ENCODE data around the gene ALDH3B1. TPM values are rescaled to one million over a fixed set of nuclear protein-coding genes. Genes with fewer than 3 reads are reported as not detected.

ALDH3B1 gene
- total RNA-seq, 1 experiment from 2014 or later: 13.3 TPM

- no peak for DNase-seq (ENCODE audit: low read depth)
Observed at GRCh38 chr11:67997475-67997921, 12.6 kb upstream of the ALDH3B1 start.

DNA sequence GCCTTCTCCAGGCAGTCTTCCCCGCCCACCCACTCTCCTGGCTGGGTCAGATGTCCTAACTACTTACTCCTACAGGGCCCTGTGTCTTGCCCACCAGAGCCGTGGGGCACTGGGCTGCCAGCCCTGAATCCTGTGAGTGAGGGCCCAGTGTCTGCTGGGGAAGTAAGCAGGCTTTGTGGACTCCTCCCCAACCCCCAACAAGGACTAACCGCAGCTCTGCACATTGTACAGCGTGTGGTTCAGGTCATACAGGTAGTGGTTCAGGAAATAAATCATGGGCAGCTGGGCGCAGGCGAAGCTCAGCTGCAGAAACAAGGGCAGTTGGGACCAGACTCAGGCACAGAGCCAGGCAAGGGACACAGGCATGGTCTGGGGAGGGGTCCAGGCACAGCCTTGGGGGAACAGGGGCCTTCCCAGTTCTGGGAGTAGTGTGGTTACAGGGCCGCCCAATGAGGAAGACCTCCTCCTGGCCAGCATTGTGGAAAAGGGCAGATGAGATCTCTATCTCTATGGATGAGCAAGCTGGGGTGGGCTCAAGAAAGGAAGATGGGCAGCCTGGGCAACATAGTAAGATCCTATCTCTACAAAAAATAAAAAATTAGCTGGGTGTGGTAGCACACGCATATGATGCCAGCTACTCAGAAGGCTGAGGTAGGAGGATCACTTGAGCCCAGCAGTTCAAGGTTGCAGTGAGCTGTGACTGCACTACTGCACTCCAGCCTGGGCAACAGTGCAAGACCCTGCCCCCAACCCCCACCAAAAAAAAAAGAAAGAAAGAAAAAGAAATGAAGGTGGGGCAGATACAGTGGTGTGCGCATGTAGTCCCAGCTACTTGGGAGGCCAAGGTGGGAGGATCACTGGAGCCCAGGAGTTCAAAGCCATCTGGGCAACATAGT is 11.7 kb upstream of the ALDH3B1 start:
- no peak for DNase-seq (ENCODE audit: low read depth)

GRCh38 chr11:67999201-67999629 is 10.9 kb upstream of the ALDH3B1 start:
- no peak for DNase-seq (ENCODE audit: low read depth)

- DNase-seq (ENCODE audit: low read depth): no peak
Observed at GRCh38 chr11:67999704-68000103, 10.4 kb upstream of the ALDH3B1 start.

GRCh38 chr11:68002575-68002937 is 7.6 kb upstream of the ALDH3B1 start:
- DNase-seq (ENCODE audit: low read depth): no peak

GRCh38 chr11:68002938-68003845 is 6.9 kb upstream of the ALDH3B1 start:
- DNase-seq (ENCODE audit: low read depth): no peak

DNA sequence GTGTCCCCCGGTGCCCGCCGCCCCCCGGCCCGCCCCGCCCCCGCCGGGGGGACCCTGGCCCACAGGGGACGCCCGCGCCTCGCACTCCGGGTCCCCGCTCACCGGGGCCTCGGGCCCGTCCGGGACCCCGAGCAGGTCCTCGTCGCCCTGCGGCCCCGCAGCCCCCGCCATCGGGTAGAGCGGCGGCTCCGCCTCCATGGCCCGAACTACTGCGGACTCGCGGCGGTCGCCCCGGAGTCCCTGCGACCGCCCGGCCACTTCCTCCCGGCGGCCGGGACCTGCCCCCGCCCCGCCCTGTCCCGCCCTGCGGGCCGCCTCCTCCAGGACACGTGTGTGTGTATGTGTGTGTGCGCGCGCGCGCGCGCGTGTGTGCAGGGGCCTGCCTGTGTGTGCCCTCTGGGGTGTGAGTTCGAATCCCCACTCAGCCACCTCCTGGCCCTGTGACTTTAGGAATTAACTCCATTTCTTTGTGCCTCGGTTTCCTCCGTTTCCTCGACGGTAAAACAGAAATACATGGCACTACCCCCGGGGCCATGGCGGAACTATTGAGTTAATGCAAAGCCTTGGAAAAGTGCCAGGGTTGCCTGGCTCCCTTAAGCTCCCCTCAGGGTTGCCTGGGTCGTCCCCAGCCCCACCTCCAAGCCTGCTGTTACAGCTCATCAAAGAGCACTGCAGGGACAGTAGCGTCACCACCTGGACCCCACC is 6.1 kb upstream of the ALDH3B1 start, which contains the start of gene UNC93B1:
Gene UNC93B1 (minus strand): TSS at position 252 of the 705 bp plus-strand sequence. CDS start 54 bp downstream, at position 198.
- peak; percentile 89 for DNase-seq (ENCODE audit: low read depth)

DNA sequence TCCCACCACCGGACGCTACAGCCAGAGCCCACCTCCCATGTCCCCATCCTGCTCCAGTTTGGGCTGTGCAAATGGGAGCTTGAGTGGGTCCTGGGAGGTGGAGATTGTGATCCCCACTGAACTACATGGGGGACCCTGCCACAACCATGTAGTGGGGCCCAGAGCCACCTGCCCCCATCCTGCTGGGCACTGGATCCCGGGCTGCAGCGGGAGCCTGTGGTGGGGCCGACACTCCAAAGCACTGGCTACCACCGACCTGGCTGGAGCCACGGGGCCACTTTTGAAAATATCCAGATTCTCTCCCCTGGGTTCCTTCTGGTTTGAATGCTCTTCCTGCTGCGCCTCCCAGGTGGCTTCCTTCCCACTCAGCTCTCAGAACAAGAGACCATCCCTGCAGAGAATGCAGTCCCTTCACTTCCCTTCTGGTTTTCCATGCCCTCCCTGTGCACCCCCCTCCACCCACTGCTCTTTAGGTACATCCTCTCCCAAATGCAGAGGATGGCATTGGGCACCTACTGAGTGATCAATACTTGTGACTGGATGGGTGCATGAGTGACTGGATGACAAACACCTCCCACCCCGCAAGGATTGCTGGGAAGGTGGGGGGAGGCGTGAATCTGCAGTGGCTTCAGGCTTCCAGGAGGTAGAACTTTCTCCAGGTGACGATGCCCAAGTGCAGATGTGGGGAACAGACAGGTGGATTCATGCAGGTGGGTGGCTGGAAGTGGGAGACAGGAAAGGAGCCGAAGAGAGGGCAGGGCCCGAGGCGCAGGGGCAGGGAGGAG is 5.4 kb upstream of the ALDH3B1 start:
- no peak for DNase-seq (ENCODE audit: low read depth)

DNA sequence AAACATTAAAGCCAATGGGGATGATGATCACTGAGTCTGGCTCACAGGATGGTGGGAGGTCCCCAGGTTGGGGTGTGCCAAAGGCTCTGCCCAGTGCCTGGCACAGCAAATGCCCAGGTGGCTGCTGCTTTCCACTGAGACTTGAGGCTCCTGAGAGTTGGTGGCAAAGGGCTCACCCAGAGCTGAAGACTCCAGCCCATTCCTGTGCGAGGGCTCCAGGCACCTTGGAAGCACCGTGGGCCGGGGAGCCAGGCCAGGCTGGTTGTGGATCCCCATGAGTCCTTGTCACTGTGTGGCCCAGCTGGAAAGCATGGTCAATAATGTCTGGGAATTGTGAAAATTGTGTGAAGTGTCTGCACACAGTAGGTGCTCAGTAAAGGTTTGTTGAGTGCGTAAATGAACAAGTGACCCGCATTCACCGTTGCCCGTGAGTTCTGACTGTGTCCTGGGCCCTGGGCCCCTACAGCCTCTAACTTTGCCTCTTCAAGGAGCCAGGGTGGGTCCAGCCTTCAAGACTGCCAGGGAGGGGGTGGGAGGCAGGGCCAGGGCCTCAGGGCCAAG is 3.4 kb upstream of the ALDH3B1 start:
- no peak for DNase-seq (ENCODE audit: low read depth)

DNA sequence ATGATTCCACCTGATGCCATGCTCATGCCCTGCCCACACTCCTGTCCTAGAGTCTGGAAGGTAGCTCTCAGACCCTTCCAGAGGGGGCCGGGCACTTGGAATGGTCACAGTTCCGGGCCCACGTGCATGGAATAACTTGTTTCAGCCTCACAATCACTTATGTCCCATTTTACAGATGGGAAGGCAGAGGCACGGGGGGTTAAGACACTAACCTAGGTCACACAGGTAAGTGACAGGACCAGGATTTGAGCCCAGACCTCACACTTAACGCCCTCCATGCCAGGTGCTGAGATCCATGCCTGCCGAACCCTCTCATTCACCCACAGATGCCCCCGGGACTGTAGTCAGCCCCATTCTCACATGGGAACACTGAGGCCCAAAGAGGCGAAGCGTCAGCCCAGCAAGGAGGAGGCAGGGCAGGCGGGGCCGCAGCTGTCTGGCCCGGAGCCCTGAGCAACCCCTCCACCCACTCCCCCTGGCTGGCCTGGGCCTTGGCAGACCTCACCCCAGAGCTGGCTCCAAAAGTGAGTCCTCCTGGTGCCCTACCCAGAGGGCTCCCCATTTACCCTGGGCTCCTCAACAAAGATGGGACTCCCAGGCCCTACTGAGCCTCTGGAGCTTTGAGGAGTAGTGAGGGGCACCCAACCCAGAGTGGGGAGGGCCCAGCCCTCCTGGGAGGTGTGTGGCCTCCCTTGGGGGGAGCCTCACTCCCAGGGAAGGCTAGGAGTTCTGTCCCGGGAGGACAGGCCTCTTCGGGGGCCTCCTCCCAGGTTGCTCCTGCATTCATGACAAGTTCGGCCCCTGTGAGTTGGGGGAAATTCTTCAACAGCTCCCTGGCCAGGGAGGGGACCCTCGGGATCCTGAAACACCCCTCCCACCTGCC is 2.4 kb upstream of the ALDH3B1 start:
- DNase-seq (ENCODE audit: low read depth): no peak

DNA sequence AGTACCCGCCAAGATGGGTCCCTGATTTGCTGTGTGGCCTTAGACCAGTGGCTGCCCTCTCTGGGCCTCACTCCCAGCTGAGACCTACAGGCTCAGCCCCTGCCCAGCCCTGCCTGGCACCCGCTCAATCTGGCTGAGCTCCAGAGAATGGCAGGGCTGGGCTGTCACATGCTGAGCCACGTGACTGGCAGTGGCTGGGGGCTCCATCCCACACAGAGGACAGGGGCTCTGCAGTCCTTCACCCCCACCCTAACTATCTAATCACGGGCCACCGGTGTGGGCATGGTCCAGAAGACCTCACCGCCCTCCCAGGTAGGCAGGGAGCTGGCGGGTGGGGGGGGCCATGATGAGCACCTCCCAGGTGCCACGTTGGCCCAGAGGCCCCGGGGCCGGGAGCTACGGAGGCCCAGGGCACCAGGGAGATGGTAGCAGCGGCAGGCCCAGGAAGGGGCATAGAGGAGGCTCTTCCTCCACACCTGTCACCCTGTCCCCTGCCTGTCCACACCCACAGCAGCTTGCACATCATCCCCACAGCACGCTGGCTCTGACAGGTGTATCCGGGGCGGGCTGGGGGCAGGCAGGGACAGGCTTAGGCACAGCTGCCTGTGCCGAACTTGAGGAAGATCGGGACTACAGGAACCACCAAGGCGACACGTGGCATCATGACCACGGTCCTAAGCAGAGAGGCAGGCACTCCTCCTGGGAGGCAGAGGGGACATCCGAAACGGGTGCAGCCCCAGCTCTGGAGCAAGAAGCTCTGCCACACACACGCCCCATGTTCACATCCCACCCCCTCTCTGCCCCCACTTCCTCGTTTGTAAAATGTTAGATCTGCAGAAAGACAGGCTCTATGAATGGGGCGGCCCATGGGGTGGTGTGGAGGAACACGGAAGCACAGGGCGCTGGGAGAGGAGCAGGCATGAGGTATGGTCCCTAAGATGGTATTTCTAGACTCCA is 1.5 kb upstream of the ALDH3B1 start:
- no peak for DNase-seq (ENCODE audit: low read depth)

DNA sequence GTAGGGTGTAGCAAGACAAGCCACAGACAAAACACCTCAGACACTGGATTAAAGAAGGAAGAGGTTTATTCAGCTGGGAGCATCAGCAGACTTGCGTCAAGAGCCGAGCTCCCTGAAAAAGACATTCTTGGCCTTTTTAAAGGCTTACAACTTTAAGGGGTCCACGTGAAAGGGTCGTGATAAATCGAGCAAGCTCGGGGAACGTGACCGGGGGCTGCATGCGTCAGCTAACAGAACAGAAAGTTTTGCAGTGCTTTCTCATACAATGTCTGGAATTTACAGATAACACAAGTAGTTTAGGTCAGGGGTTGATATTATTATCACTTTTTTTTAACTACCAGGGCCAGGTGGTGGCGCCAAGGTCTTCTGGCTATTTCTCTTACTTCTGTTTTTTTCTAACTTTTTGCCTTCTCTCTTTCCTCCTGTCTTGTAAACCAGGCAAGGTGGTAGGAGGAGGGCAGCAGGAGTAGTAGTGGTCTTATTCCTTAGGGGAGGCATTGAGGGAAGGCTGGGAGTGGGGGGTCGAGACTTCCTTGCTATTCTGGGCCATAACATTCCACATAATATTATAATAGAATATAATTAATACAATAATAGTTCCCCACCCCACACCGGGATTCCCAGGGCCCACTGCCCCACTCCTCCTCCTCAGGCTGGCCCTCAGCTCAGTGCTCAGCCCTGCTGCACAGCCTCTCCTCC is 587 bp upstream of the ALDH3B1 start:
- DNase-seq (ENCODE audit: low read depth): peak; percentile 61

DNA sequence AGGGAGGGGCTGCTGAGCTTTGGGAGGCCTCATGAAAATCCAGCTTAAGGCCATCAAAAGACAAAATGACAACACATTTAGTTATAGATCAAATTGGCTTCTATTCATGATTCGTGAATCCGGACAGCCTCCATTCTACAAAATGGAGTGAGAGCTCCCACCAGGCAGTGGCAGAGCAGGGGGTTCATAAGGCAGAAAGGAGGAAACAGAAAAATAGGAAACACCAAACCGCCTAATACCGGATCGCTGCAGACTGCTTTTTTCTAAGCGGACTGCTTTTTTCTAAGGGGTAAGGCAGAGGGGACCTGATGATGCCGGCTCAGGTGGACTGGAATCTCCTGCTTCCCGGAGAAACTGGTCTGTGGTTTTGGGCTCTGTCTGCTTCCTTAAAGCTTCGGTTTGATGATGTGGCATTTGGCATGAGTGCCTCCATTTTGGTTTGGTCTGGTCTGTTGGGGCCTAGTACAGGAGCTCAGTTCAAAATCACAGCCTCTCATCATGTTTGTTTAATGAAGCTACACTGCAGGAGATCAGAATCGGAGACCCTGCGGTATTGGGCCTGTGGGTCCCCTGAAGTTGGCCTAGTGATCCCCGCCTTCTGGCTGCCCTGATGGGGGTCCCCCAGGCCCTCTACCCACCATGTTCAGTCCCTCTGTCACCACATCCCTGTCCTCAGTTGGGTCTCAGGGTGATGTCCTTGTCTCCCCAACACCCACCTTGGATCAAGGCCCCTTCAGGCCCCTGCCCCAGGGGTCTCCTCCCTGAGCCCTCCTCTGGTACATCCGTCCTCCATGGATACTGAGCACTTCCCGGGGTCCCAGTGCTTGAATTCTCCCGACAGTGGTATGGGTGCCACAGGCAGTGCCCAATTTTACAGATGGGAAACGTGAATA is 1.2 kb downstream of the ALDH3B1 start:
- DNase-seq (ENCODE audit: low read depth): no peak

DNA sequence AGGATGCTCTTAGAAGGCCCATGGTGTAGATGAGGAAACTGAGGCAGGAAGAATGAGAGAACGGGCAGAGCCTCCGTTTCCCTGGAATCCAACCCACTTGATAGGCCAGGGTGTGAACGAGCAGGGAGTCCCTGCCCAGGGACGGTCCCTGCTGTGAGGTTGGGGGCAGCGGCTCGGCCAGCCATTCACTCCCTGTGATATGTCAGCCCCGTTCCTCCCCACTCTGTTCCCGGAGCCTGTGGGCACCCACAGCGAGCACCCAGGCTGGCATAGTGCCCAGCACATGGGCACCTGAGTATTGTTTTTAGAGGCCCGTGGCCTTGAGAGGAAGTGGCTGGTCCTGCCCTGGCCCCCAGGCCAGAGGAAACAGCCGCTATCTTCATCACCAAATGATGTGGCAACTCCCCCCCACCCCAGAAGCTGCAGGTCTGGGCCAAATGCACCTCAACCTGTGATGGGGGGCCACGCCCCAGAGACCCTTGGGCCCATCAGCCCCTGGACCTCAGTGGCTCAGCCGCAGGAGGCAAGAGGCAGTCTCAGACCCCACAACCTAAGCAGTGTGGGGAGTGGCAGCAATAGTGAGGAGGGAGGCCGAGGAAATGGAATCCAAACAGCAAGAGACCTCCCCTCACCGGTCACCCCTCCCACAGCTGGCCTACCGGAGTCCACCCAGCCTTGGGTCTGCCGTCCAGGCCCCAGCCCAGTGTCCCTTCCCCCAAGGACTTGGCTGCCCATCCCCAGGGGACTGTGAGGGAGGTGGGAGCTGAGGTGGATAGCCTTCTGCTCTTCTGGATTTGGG is 2.1 kb downstream of the ALDH3B1 start:
- DNase-seq (ENCODE audit: low read depth): no peak

DNA sequence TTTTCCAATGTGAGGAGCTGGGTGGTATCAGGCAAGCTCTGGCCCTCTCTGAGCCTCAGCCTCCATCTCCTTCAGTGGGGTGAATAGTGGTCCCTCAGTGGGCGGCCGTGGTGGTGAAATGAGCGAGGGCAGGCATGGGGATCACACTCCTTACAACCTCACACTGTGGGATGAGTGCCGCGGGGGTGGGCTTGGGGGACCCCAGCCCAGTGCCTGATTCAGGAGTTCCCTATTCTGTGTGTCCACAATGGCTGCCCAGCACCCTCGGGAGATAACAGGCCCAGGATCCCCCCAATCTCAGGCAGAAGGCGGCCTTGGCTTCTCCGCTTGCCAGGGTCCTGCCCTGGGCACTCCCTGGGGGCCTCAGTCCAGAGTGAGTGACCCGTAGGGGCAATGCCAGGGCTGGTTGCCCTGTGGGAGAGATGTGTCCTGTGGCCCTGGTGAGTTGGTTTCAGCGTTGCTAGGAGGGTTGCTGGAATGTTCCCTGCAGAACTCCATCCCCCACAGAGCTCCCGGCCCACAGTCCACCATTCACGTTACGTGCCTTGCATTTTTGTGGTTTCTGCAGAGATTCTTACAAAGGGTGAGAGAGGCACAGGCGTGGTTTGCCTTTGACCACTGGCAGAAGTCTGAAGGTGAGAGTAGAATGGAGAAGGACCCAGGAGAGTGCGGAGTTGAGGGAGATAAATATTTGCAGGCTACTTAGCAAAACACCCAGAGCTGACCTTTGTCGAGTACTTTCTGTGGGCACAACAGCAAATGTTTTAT is 2.9 kb downstream of the ALDH3B1 start:
- peak; percentile 97 for DNase-seq (ENCODE audit: low read depth)

Measured in RPMI7951 (cell line).